HEK293T (cell line): ENCODE results near the gene FGF10.

Experiments used
- CTBP1 ChIP-seq: fragments of 450-650 bp; IDR thresholded peaks from 2 replicates; pipeline ENCODE4 v1.6.1; 2016; ENCODE audit warnings: borderline replicate concordance
- HDGF ChIP-seq: fragments of 450-650 bp; IDR thresholded peaks from 2 replicates; pipeline ENCODE4 v1.6.1; 2017; ENCODE audit warnings: antibody characterized with exemption, borderline replicate concordance
- NFRKB ChIP-seq: fragments of 450-650 bp; IDR thresholded peaks from 2 replicates; pipeline ENCODE4 v1.6.1; 2016; ENCODE audit warnings: mild to moderate bottlenecking, moderate library complexity

- no peak for TF ChIP-seq NFRKB
- TF ChIP-seq HDGF, result no peak
- no peak for TF ChIP-seq CTBP1
These were observed 113.3 kb downstream of the FGF10 start for GRCh38 chr5:44275908-44276307.
